Gastroesophageal sphincter (tissue), 4 donors: ENCODE data around the gene CCDC188. TPM values are rescaled to one million over a fixed set of nuclear protein-coding genes. Genes with fewer than 3 reads are reported as not detected.

Experiments used
- ATAC-seq: fragments of 150-250 bp; one replicate; pipeline ENCODE4 v1.9.1; 2016; ENCODE audit warnings: mild to moderate bottlenecking, moderate library complexity
- H3K27ac ChIP-seq, 4 donors: fragments of 200-600 bp; sonication (generic) in 3 of 4; 1 replicate in 3 of 4; 2 replicates in 1 of 4; pipeline ENCODE4 v1.5.1; 2016 to 2019
- H3K27me3 ChIP-seq: fragments of 200-600 bp; sonication (generic); one replicate; pipeline ENCODE4 v1.5.1; 2019
- H3K36me3 ChIP-seq, 2 donors: fragments of 200-600 bp; sonication (generic); one replicate each; pipeline ENCODE4 v1.5.1; 2019; ENCODE audit warnings: control low read depth in 1 of 2
- H3K4me1 ChIP-seq, 3 donors: fragments of 200-600 bp; sonication (generic); 1 replicate in 2 of 3; 2 replicates in 1 of 3; pipeline ENCODE4 v1.5.1; 2016 to 2019; ENCODE audit warnings: control low read depth in 2 of 3
- H3K4me3 ChIP-seq, 2 donors: fragments of 200-600 bp; sonication (generic); one replicate each; pipeline ENCODE4 v1.5.1; 2019; ENCODE audit warnings: mild to moderate bottlenecking in 1 of 2, moderate library complexity in 1 of 2
- H3K9me3 ChIP-seq, 3 donors: fragments of 200-600 bp; sonication (generic); one replicate each; pipeline ENCODE4 v1.5.1; 2017 to 2019; ENCODE audit warnings: control low read depth in 2 of 3
- EP300 ChIP-seq: sonication (generic); formaldehyde crosslinking; IDR thresholded peaks from one replicate; pipeline ENCODE4 v1.6.1; 2017; ENCODE audit warnings: antibody characterized with exemption, mild to moderate bottlenecking
- POLR2A ChIP-seq, 2 donors: fragments of 450-650 bp; IDR thresholded peaks; one replicate each; pipeline ENCODE4 v1.6.1; 2017; ENCODE audit warnings: antibody characterized with exemption in 2 of 2, mild to moderate bottlenecking in 2 of 2, moderate library complexity in 1 of 2
- POLR2AphosphoS5 ChIP-seq: sonication (generic); formaldehyde crosslinking; IDR thresholded peaks from one replicate; pipeline ENCODE4 v1.6.1; 2017; ENCODE audit warnings: antibody characterized with exemption
- WGBS, 2 donors: methylation state at CpG; one replicate each; pipeline ENCODE4 v1.1.5; 2018; ENCODE audit warnings: low coverage in 1 of 2; 5-methylcytosine and 5-hydroxymethylcytosine counted together
- total RNA-seq, 4 donors: library from RNA; depleted of rRNA; stranded (reverse); fragments of >200 nt; gene quantifications; one replicate each; pipeline ENCODE4 v1.1.0, GENCODE V29; 2016
- TF ChIP-seq, protein P1 (sequence below), 4 experiments: fragments of 200-600 bp in 2 of 4; fragments of 450-650 bp in 2 of 4; sonication (generic) in 1 of 4; IDR thresholded peaks; one replicate each; pipeline ENCODE4 v1.5.1; 2017 to 2019; ENCODE audit warnings: antibody characterized with exemption in 4 of 4, mild to moderate bottlenecking in 2 of 4, moderate library complexity in 2 of 4

Gene CCDC188
- total RNA-seq, 4 donors from 2014 or later = not detected

DNA sequence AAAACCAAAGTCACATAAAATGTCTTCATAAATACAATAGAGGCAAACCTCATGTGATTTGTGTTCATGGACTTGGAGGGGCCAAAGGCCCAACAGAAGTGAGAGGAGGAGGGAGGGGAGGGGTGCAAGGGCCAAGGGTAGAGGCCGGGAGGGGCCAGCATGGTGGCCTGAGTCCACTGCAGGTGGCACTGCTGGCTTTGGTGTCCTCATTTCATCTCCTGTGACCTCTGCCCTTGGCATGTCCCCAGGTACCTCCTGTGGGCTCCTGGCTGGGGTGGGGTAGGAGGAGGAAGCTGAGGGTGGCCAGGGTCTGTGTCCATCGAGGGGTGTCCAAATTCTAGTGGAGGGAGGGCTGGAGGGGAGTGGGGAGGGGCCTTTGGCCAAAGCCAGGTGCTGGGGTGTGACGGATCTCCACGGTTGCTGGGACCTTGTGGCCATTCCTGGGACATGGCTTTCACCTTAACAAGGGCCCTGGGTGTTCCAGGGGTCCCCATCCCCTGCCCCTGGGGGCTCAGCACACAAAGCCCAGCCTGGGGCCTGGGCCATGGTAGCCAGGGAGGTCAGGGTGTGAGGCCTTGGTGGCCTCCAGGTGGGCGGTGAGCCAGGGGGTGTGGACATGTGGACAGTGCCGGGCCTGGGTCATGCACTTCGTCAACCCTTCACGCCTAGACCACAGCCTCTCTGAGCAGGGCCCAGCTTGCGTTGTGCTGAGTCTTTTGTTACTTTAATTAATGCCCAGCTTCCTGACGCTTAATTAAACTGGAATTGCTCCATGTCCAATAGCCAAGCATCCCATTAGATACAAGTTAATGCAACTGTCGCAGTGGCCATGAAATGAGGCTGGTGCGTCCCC lies 20.7 kb upstream of the CCDC188 start:
- Histone ChIP-seq H3K9me3 (no peaks in the 10 kb centered on the region), H3K27ac (no peak overlapping the region), H3K27me3 (peaks cover 15% of the 10 kb centered on the region), H3K36me3 (no peaks in the 10 kb centered on the region), H3K4me1 (no peaks in the 10 kb centered on the region), H3K4me3 (no peak overlapping the region)
- ATAC-seq = peak; percentile 20
- 83 to 84% methylated on average over 3 to 7 of the region's 12 CpGs for WGBS, 2 donors
- TF ChIP-seq POLR2A (IDR thresholded peaks at IDR 0.05) (no peak), EP300 (no peak)

DNA sequence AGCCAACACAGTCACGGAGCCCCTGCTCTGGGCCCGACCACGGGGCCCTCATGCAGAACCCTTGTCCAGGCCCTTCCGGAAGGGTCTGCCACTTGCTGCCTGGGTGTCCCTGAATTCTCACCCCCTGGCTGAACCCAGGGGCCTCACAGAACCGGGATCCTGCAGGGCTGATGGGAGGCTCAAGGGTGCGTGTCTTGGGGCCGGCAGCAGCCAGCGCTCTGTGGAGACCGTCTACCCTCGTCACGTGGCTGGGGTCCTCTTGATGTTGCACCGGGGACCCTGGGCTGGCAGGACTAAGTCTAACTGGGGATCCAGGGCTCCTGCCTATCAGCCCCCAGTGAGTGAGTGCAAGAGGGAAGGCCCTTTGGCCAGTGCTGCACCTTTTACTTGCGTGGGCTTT lies 19.3 kb upstream of the CCDC188 start:
- TF ChIP-seq, protein P1, sequence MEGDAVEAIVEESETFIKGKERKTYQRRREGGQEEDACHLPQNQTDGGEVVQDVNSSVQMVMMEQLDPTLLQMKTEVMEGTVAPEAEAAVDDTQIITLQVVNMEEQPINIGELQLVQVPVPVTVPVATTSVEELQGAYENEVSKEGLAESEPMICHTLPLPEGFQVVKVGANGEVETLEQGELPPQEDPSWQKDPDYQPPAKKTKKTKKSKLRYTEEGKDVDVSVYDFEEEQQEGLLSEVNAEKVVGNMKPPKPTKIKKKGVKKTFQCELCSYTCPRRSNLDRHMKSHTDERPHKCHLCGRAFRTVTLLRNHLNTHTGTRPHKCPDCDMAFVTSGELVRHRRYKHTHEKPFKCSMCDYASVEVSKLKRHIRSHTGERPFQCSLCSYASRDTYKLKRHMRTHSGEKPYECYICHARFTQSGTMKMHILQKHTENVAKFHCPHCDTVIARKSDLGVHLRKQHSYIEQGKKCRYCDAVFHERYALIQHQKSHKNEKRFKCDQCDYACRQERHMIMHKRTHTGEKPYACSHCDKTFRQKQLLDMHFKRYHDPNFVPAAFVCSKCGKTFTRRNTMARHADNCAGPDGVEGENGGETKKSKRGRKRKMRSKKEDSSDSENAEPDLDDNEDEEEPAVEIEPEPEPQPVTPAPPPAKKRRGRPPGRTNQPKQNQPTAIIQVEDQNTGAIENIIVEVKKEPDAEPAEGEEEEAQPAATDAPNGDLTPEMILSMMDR (IDR thresholded peaks at IDR 0.05) = no peak
- TF ChIP-seq EP300 (no peak), POLR2A (IDR thresholded peaks at IDR 0.05) (no peak), POLR2AphosphoS5 (no peak)
- ATAC-seq = no peak

DNA sequence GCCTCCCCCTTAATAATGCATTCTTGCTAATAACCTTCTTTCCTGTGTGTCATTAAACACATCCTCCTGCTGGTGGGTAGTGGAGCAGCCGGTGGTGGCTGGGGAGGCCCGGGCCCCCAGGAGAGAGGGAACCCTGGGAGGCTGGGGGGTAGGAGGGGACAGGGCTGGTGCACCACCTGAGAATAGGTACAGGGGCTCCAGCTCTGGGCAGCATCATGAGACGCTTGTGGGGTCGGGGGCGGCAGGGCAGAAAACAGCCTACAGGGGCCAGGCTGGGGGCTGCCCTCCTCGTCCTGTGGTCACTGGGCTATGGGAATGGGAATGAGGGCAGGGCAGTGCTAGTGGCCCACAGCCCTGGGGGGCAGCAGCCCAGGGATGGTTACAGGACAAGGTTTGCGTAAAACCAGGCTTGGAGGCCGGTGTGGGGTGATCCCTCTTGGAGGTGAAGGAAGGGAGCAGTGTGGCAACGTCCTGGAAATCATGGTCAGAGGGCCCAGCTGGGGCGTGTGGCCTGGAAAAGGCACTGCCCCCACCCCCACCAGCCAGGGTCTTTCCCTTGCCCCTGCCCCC lies 18.5 kb upstream of the CCDC188 start:
- no peak overlapping the region for H3K4me3 ChIP-seq
- H3K27ac ChIP-seq = no peak overlapping the region
- TF ChIP-seq POLR2AphosphoS5 (no peak), POLR2A (IDR thresholded peaks at IDR 0.05) (no peak), EP300 (no peak)
- TF ChIP-seq, protein P1 (IDR thresholded peaks at IDR 0.05) = no peak
- no peaks in the 10 kb centered on the region for H3K36me3 ChIP-seq
- WGBS, 2 donors = 60% methylated on average over 3 of the region's 10 CpGs; no CpG with 5 or more reads in 1 of the 2 donors
- no peaks in the 10 kb centered on the region for H3K4me1 ChIP-seq
- peaks cover 15% of the 10 kb centered on the region for H3K27me3 ChIP-seq
- ATAC-seq = no peak
- no peaks in the 10 kb centered on the region for H3K9me3 ChIP-seq

More for the DNA sequence above, 19.3 kb upstream of the CCDC188 start:
- peaks cover 15% of the 10 kb centered on the region for H3K27me3 ChIP-seq
- WGBS, 2 donors = 80% methylated on average over 3 of the region's 13 CpGs; no CpG with 5 or more reads in 1 of the 2 donors
- H3K4me3 ChIP-seq = no peak overlapping the region
- no peaks in the 10 kb centered on the region for H3K36me3 ChIP-seq
- no peaks in the 10 kb centered on the region for H3K9me3 ChIP-seq
- no peak overlapping the region for H3K27ac ChIP-seq
- no peaks in the 10 kb centered on the region for H3K4me1 ChIP-seq

DNA sequence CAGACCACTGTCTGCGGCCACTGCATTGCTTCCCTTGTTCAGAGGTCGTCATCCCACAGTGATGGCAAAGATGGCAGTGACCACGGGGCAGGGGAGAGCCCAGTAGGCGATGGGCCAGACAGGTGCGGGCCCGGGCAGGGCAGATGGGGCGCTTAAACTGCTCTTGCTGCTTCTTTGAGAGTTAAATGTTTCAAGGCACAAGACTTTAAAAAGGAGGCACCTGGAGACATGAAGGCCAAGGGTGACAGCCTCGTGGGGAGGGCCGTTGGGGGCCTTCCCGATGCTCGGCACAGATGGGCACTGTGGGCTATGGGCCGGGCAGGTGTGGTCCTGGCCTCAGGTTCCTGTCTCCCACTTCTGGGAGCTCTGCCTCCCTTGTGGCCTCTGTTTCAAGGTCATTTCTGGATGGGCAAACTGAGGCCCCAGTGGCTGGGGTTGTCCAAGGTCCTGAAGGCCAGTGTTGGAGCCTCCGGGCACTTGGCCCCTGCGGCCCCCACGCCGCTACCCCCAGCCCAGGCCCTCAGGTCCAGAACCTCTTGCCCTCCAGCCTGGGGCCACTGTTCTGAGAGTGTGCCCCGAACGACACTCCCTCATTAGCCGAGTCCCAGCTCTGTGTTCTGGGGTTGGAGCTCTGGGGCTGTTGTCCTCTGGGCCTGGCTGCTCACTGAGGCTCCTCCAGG lies 16.9 kb upstream of the CCDC188 start:
- no peaks in the 10 kb centered on the region for H3K9me3 ChIP-seq
- peaks cover 15% of the 10 kb centered on the region for H3K27me3 ChIP-seq
- 100% methylated on average over 3 of the region's 19 CpGs; no CpG with 5 or more reads in 1 of the 2 donors for WGBS, 2 donors
- ATAC-seq = no peak
- no peaks in the 10 kb centered on the region for H3K4me1 ChIP-seq
- TF ChIP-seq, protein P1 (IDR thresholded peaks at IDR 0.05) = no peak
- no peaks in the 10 kb centered on the region for H3K36me3 ChIP-seq
- H3K4me3 ChIP-seq = no peak overlapping the region
- no peak overlapping the region for H3K27ac ChIP-seq

DNA sequence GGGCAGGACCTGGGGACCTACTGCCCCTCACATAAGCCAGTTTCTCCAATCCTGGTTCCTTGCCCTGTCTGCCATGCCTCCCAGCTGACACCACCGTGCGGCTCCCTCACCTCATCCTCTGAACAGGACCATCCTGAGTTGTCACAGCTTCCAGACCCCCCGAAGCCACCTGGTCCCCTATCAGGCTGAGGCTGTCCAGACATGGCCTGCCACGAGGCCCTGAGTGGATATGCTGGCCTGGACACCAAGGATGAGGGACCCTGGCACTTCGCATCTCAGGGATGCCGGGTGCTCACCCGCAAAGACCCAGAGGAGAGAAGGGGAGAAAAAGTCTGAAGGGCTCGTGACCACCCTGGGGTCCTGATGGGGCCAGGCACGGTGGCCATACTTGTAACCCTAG lies 15.8 kb upstream of the CCDC188 start:
- H3K4me1 ChIP-seq = no peaks in the 10 kb centered on the region
- no peak overlapping the region for H3K4me3 ChIP-seq
- H3K27me3 ChIP-seq = peaks cover 15% of the 10 kb centered on the region
- TF ChIP-seq POLR2A (IDR thresholded peaks at IDR 0.05) (no peak), EP300 (no peak), POLR2AphosphoS5 (no peak)
- TF ChIP-seq, protein P1 (IDR thresholded peaks at IDR 0.05) = no peak
- WGBS, 2 donors = 60% methylated on average over 1 of the region's 9 CpGs; no CpG with 5 or more reads in 1 of the 2 donors
- no peaks in the 10 kb centered on the region for H3K36me3 ChIP-seq
- no peaks in the 10 kb centered on the region for H3K9me3 ChIP-seq
- H3K27ac ChIP-seq = no peak overlapping the region
- ATAC-seq = no peak
